ENCODE measurements around the gene IFNLR1.

DNA sequence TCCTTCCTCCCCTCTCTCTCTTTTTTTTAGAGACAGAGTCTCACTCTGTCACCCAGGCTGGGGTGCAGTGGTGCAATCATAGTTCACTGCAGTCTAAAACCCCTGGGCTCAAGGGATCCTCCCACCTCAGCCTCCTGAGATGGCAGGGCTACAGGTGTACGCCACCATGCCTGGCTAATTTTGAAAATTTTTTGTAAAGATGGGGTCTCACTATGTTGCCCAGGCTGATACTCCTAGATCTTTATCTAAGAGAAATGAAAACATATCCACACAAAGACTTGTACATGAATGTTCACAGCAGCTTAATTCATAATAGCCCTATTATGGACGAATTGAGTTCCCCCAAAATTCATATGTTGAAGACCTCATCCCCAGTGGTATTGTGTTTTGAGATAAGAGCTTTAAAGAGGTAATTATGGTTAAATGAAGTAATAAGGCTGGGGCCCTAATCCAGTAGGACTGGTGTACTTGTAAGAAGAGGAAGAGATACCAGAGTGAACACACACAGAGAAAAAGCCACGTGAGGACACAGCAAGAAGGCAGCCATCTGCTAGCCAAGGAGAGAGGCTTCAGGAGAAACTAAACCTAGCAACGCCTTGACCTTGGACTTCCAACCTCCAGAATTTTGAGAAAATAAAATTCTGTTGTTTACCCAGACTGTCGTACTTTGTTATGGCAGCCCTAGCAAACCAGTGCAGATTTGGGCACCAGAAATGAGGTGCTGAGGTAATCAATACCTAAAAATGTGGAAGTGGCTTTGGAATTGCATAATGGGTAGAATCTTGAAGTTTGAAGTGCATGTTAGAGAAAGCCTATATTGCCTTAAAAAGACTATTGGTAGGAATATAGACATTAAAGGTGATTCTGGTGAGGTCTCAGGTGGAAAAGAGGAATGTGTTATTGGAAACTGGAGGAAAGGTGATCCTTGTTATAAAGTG is 13.2 kb downstream of the IFNLR1 start:
- no peak for TF ChIP-seq POLR2A (IDR thresholded peaks at IDR 0.05)
- TF ChIP-seq, protein P1, sequence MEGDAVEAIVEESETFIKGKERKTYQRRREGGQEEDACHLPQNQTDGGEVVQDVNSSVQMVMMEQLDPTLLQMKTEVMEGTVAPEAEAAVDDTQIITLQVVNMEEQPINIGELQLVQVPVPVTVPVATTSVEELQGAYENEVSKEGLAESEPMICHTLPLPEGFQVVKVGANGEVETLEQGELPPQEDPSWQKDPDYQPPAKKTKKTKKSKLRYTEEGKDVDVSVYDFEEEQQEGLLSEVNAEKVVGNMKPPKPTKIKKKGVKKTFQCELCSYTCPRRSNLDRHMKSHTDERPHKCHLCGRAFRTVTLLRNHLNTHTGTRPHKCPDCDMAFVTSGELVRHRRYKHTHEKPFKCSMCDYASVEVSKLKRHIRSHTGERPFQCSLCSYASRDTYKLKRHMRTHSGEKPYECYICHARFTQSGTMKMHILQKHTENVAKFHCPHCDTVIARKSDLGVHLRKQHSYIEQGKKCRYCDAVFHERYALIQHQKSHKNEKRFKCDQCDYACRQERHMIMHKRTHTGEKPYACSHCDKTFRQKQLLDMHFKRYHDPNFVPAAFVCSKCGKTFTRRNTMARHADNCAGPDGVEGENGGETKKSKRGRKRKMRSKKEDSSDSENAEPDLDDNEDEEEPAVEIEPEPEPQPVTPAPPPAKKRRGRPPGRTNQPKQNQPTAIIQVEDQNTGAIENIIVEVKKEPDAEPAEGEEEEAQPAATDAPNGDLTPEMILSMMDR (IDR thresholded peaks at IDR 0.05), result no peak

Measured in Peyer's patch (tissue), 4 donors.